Mesenchymal stem cell (in vitro differentiated cells and primary cell): ENCODE results near the gene MDP1.

ENCODE experiments used
- DNase-seq: peaks from one replicate; pipeline ENCODE4 v3.0.0-alpha.2; 2013
- H2AFZ ChIP-seq: one replicate; pipeline ENCODE4 v1.6.1; 2013; ENCODE audit warnings: low read depth, mild to moderate bottlenecking, control low read depth, inconsistent platforms, low read length, moderate library complexity
- H2AK5ac ChIP-seq: 2 replicates; pipeline ENCODE4 v1.6.1; 2013; ENCODE audit warnings: low read length, moderate library complexity, mild to moderate bottlenecking, inconsistent platforms; ENCODE audit not compliant: severe bottlenecking
- H2BK120ac ChIP-seq: one replicate; pipeline ENCODE4 v1.6.1; 2013; ENCODE audit warnings: low read depth, mild to moderate bottlenecking, inconsistent platforms, low read length, moderate library complexity
- H2BK12ac ChIP-seq, 2 experiments: one replicate each; pipeline ENCODE4 v1.6.1; 2013; ENCODE audit warnings: inconsistent platforms in 2 of 2, low read length in 2 of 2, mild to moderate bottlenecking in 2 of 2, moderate library complexity in 2 of 2, control low read depth in 1 of 2
- H2BK15ac ChIP-seq: one replicate; pipeline ENCODE4 v1.6.1; 2013; ENCODE audit warnings: mild to moderate bottlenecking, low read depth, inconsistent platforms; ENCODE audit not compliant: poor library complexity, severe bottlenecking
- H2BK5ac ChIP-seq: 2 replicates; pipeline ENCODE4 v1.6.1; 2013; ENCODE audit warnings: low read depth, mild to moderate bottlenecking, low read length, control low read depth, inconsistent platforms; ENCODE audit not compliant: poor library complexity, severe bottlenecking
- H3K14ac ChIP-seq, 2 experiments: one replicate each; pipeline ENCODE4 v1.6.1; 2013; ENCODE audit warnings: inconsistent platforms in 2 of 2, low read length in 2 of 2, control low read depth in 1 of 2, mild to moderate bottlenecking in 1 of 2, moderate library complexity in 1 of 2
- H3K18ac ChIP-seq, 2 experiments: one replicate each; pipeline ENCODE4 v1.6.1; 2013; ENCODE audit warnings: inconsistent platforms in 2 of 2, low read length in 2 of 2, control low read depth in 1 of 2, low read depth in 1 of 2, mild to moderate bottlenecking in 1 of 2
- H3K23ac ChIP-seq, 2 experiments: one replicate each; pipeline ENCODE4 v1.6.1; 2013; ENCODE audit warnings: inconsistent platforms in 2 of 2, low read length in 2 of 2, mild to moderate bottlenecking in 2 of 2, moderate library complexity in 2 of 2, control low read depth in 1 of 2
- H3K27ac ChIP-seq: 2 replicates; pipeline ENCODE4 v1.5.1; 2013; ENCODE audit warnings: mild to moderate bottlenecking, moderate library complexity, low read length, control low read depth, inconsistent platforms; ENCODE audit not compliant: poor library complexity, severe bottlenecking
- H3K27me3 ChIP-seq, 2 experiments: 2 replicates each; pipeline versions ENCODE4 v1.6.1 to v1.7.0; 2013; ENCODE audit warnings: low read length in 2 of 2, mild to moderate bottlenecking in 2 of 2, moderate library complexity in 2 of 2, control low read depth in 1 of 2, inconsistent platforms in 1 of 2; ENCODE audit not compliant: control insufficient read depth in 1 of 2, insufficient read depth in 1 of 2
- H3K36me3 ChIP-seq, 2 experiments: 2 replicates each; pipeline versions ENCODE4 v1.6.1 to v1.7.0; 2013; ENCODE audit warnings: low read length in 2 of 2, control low read depth in 1 of 2, inconsistent platforms in 1 of 2, low read depth in 1 of 2, mild to moderate bottlenecking in 1 of 2; ENCODE audit not compliant: insufficient read depth in 2 of 2, control insufficient read depth in 1 of 2
- H3K4ac ChIP-seq, 2 experiments: one replicate each; pipeline ENCODE4 v1.6.1; 2013; ENCODE audit warnings: inconsistent platforms in 2 of 2, low read length in 2 of 2, mild to moderate bottlenecking in 2 of 2, moderate library complexity in 2 of 2, control low read depth in 1 of 2, low read depth in 1 of 2
- H3K4me1 ChIP-seq: 2 replicates; pipeline ENCODE4 v1.6.1; 2013; ENCODE audit warnings: low read depth, low read length, control low read depth; ENCODE audit not compliant: control insufficient read depth, insufficient read depth
- H3K4me2 ChIP-seq: 2 replicates; pipeline ENCODE4 v1.6.1; 2013; ENCODE audit warnings: low read length, mild to moderate bottlenecking, inconsistent platforms; ENCODE audit not compliant: poor library complexity, severe bottlenecking
- H3K4me3 ChIP-seq, 2 experiments: 2 replicates each; pipeline versions ENCODE4 v1.5.1 to v1.7.0; 2013; ENCODE audit warnings: low read length in 2 of 2, mild to moderate bottlenecking in 2 of 2, control low read depth in 1 of 2, low read depth in 1 of 2; ENCODE audit not compliant: insufficient read depth in 1 of 2
- H3K79me1 ChIP-seq: replicated peaks from 2 replicates; pipeline ENCODE4 v1.6.1; 2013; ENCODE audit warnings: mild to moderate bottlenecking, control low read depth, low read length, inconsistent platforms; ENCODE audit not compliant: poor library complexity, severe bottlenecking
- H3K9ac ChIP-seq: 2 replicates; pipeline ENCODE4 v1.7.0; 2013; ENCODE audit warnings: mild to moderate bottlenecking, low read length, moderate library complexity
- H3K9me3 ChIP-seq: 2 replicates; pipeline ENCODE4 v1.7.0; 2013; ENCODE audit warnings: mild to moderate bottlenecking, low read length; ENCODE audit not compliant: control insufficient read depth
- H4K8ac ChIP-seq: one replicate; pipeline ENCODE4 v1.6.1; 2013; ENCODE audit warnings: inconsistent platforms, mild to moderate bottlenecking, low read length, moderate library complexity
- H4K91ac ChIP-seq: one replicate; pipeline ENCODE4 v1.6.1; 2013; ENCODE audit warnings: mild to moderate bottlenecking, low read length, inconsistent platforms
- WGBS: methylation state at CpG from one replicate; pipeline ENCODE4 v1.1.7; 2013; ENCODE audit warnings: mixed read lengths; 5-methylcytosine and 5-hydroxymethylcytosine counted together

The MDP1 gene

DNA sequence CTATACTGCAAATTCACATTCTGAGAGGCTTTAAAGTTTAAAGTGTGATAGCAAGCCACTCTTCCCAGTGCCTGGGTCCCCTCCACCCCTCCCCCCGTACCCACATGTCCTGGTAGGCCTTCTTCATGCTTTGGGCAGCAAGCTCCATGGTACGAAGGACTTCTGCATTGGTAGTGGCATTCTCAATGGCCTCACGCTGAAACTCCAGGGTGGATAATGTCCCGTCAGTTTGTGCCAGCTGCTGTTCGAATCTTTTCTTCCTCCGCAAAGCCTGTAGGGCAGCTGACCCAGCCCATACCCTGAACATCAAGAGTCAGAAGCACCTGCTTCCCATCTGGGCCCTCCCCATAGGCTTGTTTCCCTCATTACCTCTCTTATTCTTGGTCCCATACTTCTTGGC, 4.6 kb downstream of the MDP1 start:
- Histone ChIP-seq H4K8ac (no peak overlapping the region), H3K4ac (no peak overlapping the region), H2BK15ac (no peak overlapping the region), H3K14ac (no peak overlapping the region), H3K18ac (no peak overlapping the region), H3K4me2 (peak overlapping the region; percentile 25), H4K91ac (no peak overlapping the region), H3K23ac (no peak overlapping the region), H2BK120ac (no peak overlapping the region), H3K9me3 (no peaks in the 10 kb centered on the region), H2AFZ (no peak overlapping the region), H3K27ac (no peak overlapping the region), H3K79me1 (peaks cover 29% of the 10 kb centered on the region), H3K9ac (no peak overlapping the region), H2BK12ac (no peak overlapping the region), H3K4me1 (peaks cover 15% of the 10 kb centered on the region), H2AK5ac (no peak overlapping the region), H3K4me3 (no peak overlapping the region), H3K36me3 (peaks cover 35 to 63% of the 10 kb centered on the region in 2 experiments), H2BK5ac (no peak overlapping the region), H3K27me3 (no peaks in the 10 kb centered on the region)
- 98% methylated on average over 6 of the region's 6 CpGs for WGBS
- DNase-seq = no peak

DNA sequence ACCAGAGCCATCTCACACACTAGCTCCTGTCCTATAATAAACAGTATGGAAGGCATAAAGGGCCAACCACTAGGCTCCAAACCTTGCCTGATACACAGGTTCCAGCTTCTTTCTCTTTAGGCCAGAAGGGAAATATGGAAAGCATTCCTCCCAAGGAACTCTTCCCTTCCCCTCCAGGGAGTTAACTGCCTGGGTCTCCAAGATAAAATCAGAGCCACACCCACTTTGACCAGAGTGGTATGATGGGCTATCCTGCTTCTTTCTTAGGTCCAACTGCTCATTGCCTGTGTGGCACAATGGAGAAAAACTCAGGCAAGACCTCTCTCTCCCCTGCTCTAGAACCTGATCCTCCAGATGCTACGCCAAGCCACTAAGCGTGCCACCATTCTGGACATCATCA, 8.2 kb downstream of the MDP1 start:
- Histone ChIP-seq H3K9me3 (no peaks in the 10 kb centered on the region), H3K14ac (no peak overlapping the region), H4K8ac (no peak overlapping the region), H3K4me3 (no peak overlapping the region), H3K18ac (no peak overlapping the region), H3K79me1 (peaks cover 37% of the 10 kb centered on the region), H3K23ac (no peak overlapping the region), H3K4me1 (peaks cover 6% of the 10 kb centered on the region), H3K27me3 (no peaks in the 10 kb centered on the region), H3K36me3 (peaks cover 45 to 81% of the 10 kb centered on the region in 2 experiments), H2BK12ac (no peak overlapping the region), H3K4ac (no peak overlapping the region), H3K9ac (no peak overlapping the region), H3K4me2 (no peak overlapping the region), H2AK5ac (no peak overlapping the region), H4K91ac (no peak overlapping the region), H2BK15ac (no peak overlapping the region), H2BK5ac (no peak overlapping the region), H2AFZ (no peak overlapping the region), H3K27ac (no peak overlapping the region), H2BK120ac (no peak overlapping the region)
- DNase-seq = no peak
- 100% methylated on average over 2 of the region's 2 CpGs for WGBS

DNA sequence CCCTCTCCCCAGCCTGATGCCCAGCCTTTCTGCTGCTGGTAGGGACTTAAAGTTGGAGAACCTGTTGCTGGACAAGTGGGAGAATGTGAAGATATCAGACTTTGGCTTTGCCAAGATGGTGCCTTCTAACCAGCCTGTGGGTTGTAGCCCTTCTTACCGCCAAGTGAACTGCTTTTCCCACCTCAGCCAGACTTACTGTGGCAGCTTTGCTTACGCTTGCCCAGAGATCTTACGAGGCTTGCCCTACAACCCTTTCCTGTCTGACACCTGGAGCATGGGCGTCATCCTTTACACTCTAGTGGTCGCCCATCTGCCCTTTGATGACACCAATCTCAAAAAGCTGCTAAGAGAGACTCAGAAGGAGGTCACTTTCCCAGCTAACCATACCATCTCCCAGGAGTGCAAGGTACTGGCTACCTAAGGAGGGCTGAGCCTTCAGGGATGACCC, 8.7 kb downstream of the MDP1 start:
- H3K9me3 ChIP-seq = no peaks in the 10 kb centered on the region
- no peaks in the 10 kb centered on the region for H3K27me3 ChIP-seq
- H3K27ac ChIP-seq = no peak overlapping the region
- no peak overlapping the region for H4K91ac ChIP-seq
- no peak overlapping the region for H3K4me2 ChIP-seq
- H4K8ac ChIP-seq = no peak overlapping the region
- H3K14ac ChIP-seq = no peak overlapping the region
- no peak overlapping the region for H2BK5ac ChIP-seq
- H3K23ac ChIP-seq = no peak overlapping the region
- no peak overlapping the region for H3K4me3 ChIP-seq
- H2BK120ac ChIP-seq = no peak overlapping the region
- H3K9ac ChIP-seq = no peak overlapping the region
- H3K18ac ChIP-seq = no peak overlapping the region
- H3K79me1 ChIP-seq = peaks cover 37% of the 10 kb centered on the region
- DNase-seq = no peak
- peaks cover 3% of the 10 kb centered on the region for H3K4me1 ChIP-seq
- H2BK15ac ChIP-seq = no peak overlapping the region
- H2BK12ac ChIP-seq = no peak overlapping the region
- H2AK5ac ChIP-seq = no peak overlapping the region
- no peak overlapping the region for H2AFZ ChIP-seq
- no peak overlapping the region for H3K4ac ChIP-seq
- WGBS = over 99% methylated on average over 5 of the region's 5 CpGs
- H3K36me3 ChIP-seq = peaks cover 45 to 82% of the 10 kb centered on the region in 2 experiments

- H3K9ac ChIP-seq = no peak overlapping the region
- H3K4me3 ChIP-seq = no peak overlapping the region
- no peak overlapping the region for H2AK5ac ChIP-seq
- DNase-seq = no peak
- H3K27me3 ChIP-seq = no peaks in the 10 kb centered on the region
- H3K79me1 ChIP-seq = peaks cover 39% of the 10 kb centered on the region
- H2BK15ac ChIP-seq = no peak overlapping the region
- H3K18ac ChIP-seq = no peak overlapping the region
- peaks cover 3% of the 10 kb centered on the region for H3K4me1 ChIP-seq
- H2AFZ ChIP-seq = no peak overlapping the region
- WGBS = over 99% methylated on average over 11 of the region's 11 CpGs
- no peak overlapping the region for H3K23ac ChIP-seq
- H3K4ac ChIP-seq = no peak overlapping the region
- H3K9me3 ChIP-seq = peaks cover 3% of the 10 kb centered on the region
- no peak overlapping the region for H3K4me2 ChIP-seq
- H2BK120ac ChIP-seq = no peak overlapping the region
- H4K91ac ChIP-seq = no peak overlapping the region
- H2BK5ac ChIP-seq = no peak overlapping the region
- H4K8ac ChIP-seq = no peak overlapping the region
- H3K27ac ChIP-seq = no peak overlapping the region
- peaks cover 48 to 81% of the 10 kb centered on the region in 2 experiments for H3K36me3 ChIP-seq
- no peak overlapping the region for H2BK12ac ChIP-seq
- H3K14ac ChIP-seq = no peak overlapping the region
These were observed 9.4 kb downstream of the MDP1 start for GRCh38 chr14:24206260-24207103.
